Trophoblast cell (in vitro differentiated cells and primary cell): Measurements from ENCODE around the gene SPSB2.

ENCODE experiments used
- DNase-seq, 2 donors: peaks; one replicate each; pipeline ENCODE4 v3.0.0-alpha.2; 2016
- H2AFZ ChIP-seq: 2 replicates; pipeline ENCODE4 v1.6.1; 2013; ENCODE audit warnings: low read length, moderate library complexity, mild to moderate bottlenecking; ENCODE audit not compliant: insufficient read depth, poor library complexity
- H2AK5ac ChIP-seq: 2 replicates; pipeline ENCODE4 v1.6.1; 2013; ENCODE audit warnings: mild to moderate bottlenecking, low read length
- H2BK120ac ChIP-seq: 2 replicates; pipeline ENCODE4 v1.6.1; 2013; ENCODE audit warnings: low read length, mild to moderate bottlenecking, moderate library complexity; ENCODE audit not compliant: insufficient read depth, poor library complexity
- H2BK12ac ChIP-seq: 2 replicates; pipeline ENCODE4 v1.6.1; 2013; ENCODE audit warnings: mild to moderate bottlenecking, low read length, moderate library complexity
- H2BK5ac ChIP-seq: 2 replicates; pipeline ENCODE4 v1.6.1; 2013; ENCODE audit warnings: low read length, low read depth, moderate library complexity, mild to moderate bottlenecking; ENCODE audit not compliant: poor library complexity
- H3K14ac ChIP-seq: 2 replicates; pipeline ENCODE4 v1.6.1; 2013; ENCODE audit warnings: mild to moderate bottlenecking, low read length
- H3K18ac ChIP-seq: 2 replicates; pipeline ENCODE4 v1.6.1; 2013; ENCODE audit warnings: mild to moderate bottlenecking, low read length
- H3K23ac ChIP-seq: 2 replicates; pipeline ENCODE4 v1.6.1; 2013; ENCODE audit warnings: low read length
- H3K27ac ChIP-seq: 2 replicates; pipeline ENCODE4 v1.5.1; 2013; ENCODE audit warnings: low read depth, mild to moderate bottlenecking, inconsistent platforms, low read length, moderate library complexity
- H3K27me3 ChIP-seq: 2 replicates; pipeline ENCODE4 v1.6.1; 2013; ENCODE audit warnings: inconsistent platforms, mild to moderate bottlenecking, low read length, moderate library complexity; ENCODE audit not compliant: insufficient read depth
- H3K36me3 ChIP-seq, 2 experiments: 1 replicate in 1 of 2; 2 replicates in 1 of 2; pipeline ENCODE4 v1.6.1; 2013; ENCODE audit warnings: low read length in 2 of 2, mild to moderate bottlenecking in 2 of 2, moderate library complexity in 1 of 2; ENCODE audit not compliant: insufficient read depth in 2 of 2, control insufficient read depth in 1 of 2
- H3K4ac ChIP-seq: 2 replicates; pipeline ENCODE4 v1.6.1; 2013; ENCODE audit warnings: low read depth, mild to moderate bottlenecking, low read length, moderate library complexity
- H3K4me1 ChIP-seq, 2 experiments: 1 replicate in 1 of 2; 2 replicates in 1 of 2; pipeline ENCODE4 v1.6.1; 2013; ENCODE audit warnings: low read length in 2 of 2, mild to moderate bottlenecking in 2 of 2, moderate library complexity in 1 of 2; ENCODE audit not compliant: insufficient read depth in 2 of 2, control insufficient read depth in 1 of 2
- H3K4me2 ChIP-seq: 2 replicates; pipeline ENCODE4 v1.6.1; 2013; ENCODE audit warnings: inconsistent platforms, mild to moderate bottlenecking, low read length, moderate library complexity
- H3K4me3 ChIP-seq: 2 replicates; pipeline ENCODE4 v1.5.1; 2013; ENCODE audit warnings: mild to moderate bottlenecking, low read depth, low read length, inconsistent platforms
- H3K79me1 ChIP-seq: one replicate; pipeline ENCODE4 v1.6.1; 2013; ENCODE audit warnings: low read length
- H3K79me2 ChIP-seq: 2 replicates; pipeline ENCODE4 v1.6.1; 2013; ENCODE audit warnings: low read length, mild to moderate bottlenecking; ENCODE audit not compliant: control insufficient read depth, insufficient read depth, poor library complexity
- H3K9ac ChIP-seq: 2 replicates; pipeline ENCODE4 v1.6.1; 2013; ENCODE audit warnings: mild to moderate bottlenecking, low read length
- H3K9me3 ChIP-seq: 2 replicates; pipeline ENCODE4 v1.6.1; 2013; ENCODE audit warnings: low read depth, mild to moderate bottlenecking, control low read depth, inconsistent platforms, low read length; ENCODE audit not compliant: insufficient read depth
- H4K12ac ChIP-seq: 2 replicates; pipeline ENCODE4 v1.6.1; 2013; ENCODE audit warnings: low read depth, mild to moderate bottlenecking, low read length, moderate library complexity
- H4K8ac ChIP-seq: 2 replicates; pipeline ENCODE4 v1.6.1; 2013; ENCODE audit warnings: low read depth, mild to moderate bottlenecking, low read length, moderate library complexity
- H4K91ac ChIP-seq: one replicate; pipeline ENCODE4 v1.6.1; 2013; ENCODE audit warnings: low read depth, mild to moderate bottlenecking, low read length, moderate library complexity
- WGBS: extraction: QIAGEN DNeasy Blood & Tissue Kit; methylation state at CpG from one replicate; pipeline ENCODE4 v1.1.7; 2013; ENCODE audit warnings: missing lambda C conversion rate; ENCODE audit not compliant: insufficient read length, insufficient coverage; ENCODE audit errors: extremely low coverage; 5-methylcytosine and 5-hydroxymethylcytosine counted together

Gene SPSB2

DNA sequence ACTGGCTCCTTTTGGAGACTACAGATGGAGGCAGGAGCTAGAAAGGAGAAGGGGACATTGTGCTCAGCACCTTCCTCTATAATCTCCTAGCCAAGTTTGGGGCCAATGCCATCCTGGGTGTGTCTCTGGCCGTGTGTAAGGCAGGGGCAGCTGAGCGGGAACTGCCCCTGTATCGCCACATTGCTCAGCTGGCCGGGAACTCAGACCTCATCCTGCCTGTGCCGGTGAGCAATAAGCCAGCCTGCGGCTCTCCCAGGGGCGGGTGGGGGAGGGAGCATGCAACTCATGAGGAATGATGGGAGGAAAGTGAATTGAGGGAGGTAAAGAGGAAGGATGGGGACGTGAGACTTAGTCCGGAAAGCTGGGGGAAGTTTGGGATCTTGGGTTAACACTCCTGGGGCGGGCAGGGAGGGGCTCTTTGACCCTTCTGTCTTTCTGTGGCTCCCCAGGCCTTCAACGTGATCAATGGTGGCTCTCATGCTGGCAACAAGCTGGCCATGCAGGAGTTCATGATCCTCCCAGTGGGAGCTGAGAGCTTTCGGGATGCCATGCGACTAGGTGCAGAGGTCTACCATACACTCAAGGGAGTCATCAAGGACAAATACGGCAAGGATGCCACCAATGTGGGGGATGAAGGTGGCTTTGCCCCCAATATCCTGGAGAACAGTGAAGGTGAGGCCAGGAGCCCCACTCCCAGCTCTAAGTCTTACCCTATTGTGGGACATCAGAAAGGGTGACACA lies 44.6 kb upstream of the SPSB2 start:
- Histone ChIP-seq H3K36me3 (no peaks in the 10 kb centered on the region), H3K4me3 (no peak overlapping the region), H4K91ac (no peak overlapping the region), H3K4ac (no peak overlapping the region), H2BK5ac (no peak overlapping the region), H3K23ac (no peak overlapping the region), H3K79me2 (no peaks in the 10 kb centered on the region), H3K14ac (no peak overlapping the region), H2BK12ac (no peak overlapping the region), H2AFZ (no peak overlapping the region), H2AK5ac (no peak overlapping the region), H3K4me2 (no peak overlapping the region), H4K12ac (no peak overlapping the region), H3K27ac (no peak overlapping the region), H4K8ac (no peak overlapping the region), H3K79me1 (no peaks in the 10 kb centered on the region), H2BK120ac (no peak overlapping the region), H3K18ac (no peak overlapping the region), H3K27me3 (peaks cover 18% of the 10 kb centered on the region), H3K9ac (no peak overlapping the region), H3K4me1 (peaks cover 0 to 3% of the 10 kb centered on the region in 2 experiments), H3K9me3 (no peaks in the 10 kb centered on the region)
- DNase-seq, result no peak
- WGBS, result 100% methylated on average over 2 of the region's 14 CpGs

DNA sequence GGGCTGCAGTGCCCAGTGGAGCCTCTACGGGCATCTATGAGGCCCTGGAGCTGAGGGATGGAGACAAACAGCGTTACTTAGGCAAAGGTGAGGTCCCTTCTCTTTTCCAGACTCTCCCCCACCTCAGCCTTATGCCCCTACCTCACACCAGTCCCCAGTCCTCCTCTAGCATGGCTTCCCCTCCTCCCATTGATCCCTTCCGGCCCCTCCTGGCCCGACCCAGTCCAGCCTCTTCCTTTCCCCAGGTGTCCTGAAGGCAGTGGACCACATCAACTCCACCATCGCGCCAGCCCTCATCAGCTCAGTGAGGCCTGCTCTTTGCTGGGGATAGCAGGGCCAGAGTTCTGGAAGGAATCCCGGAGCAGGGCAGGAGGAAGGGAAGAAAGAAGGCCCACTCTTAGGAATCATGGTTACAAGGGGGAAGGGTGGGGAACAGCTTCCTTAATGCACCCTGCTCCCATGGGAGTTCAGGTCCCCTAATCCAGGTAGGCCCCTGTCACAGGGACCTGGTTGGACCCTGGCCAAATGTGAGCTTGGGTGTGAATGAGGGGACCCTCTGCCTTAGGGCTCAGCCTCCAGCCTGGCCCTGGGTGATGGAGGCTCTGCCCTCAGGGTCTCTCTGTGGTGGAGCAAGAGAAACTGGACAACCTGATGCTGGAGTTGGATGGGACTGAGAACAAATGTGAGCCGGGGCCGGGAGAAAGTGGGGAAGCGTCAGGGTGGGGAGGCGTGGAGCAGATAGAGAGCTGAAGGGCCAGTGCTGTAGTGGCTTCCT lies 43.5 kb upstream of the SPSB2 start:
- no peak overlapping the region for H4K91ac ChIP-seq
- no CpG with 5 or more reads among the region's 11 CpGs for WGBS

DNA sequence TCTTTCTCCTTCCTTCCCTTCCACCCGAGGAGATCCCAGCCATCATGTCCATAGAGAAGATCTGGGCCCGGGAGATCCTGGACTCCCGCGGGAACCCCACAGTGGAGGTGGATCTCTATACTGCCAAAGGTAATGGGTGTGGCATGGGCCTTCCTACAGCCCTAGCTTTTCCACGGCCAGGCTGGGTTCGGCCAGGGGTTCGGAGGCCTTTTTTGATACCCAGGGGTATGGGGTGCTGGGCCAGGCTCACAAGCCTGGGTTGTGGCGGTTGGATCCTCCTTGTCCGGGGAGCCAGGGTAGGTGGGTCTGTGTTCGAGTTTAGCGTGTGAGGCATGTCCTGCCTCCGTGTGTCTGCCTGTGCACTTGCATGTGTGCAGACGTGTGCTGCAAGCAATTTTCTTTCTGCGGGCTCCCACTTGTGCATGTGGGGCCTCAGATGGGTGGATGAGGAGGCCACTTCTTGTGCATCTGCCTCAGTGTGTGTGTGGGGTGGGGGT lies 42.7 kb upstream of the SPSB2 start:
- peaks cover 0 to 3% of the 10 kb centered on the region in 2 experiments for H3K4me1 ChIP-seq
- H3K79me2 ChIP-seq, result no peaks in the 10 kb centered on the region
- no peak overlapping the region for H2AFZ ChIP-seq
- H3K4me2 ChIP-seq, result no peak overlapping the region
- no peak overlapping the region for H3K14ac ChIP-seq
- H2BK120ac ChIP-seq, result no peak overlapping the region
- H4K91ac ChIP-seq, result no peak overlapping the region
- no peak overlapping the region for H3K23ac ChIP-seq
- no peak overlapping the region for H4K8ac ChIP-seq
- no peak overlapping the region for H3K4ac ChIP-seq
- H2AK5ac ChIP-seq, result no peak overlapping the region
- no peaks in the 10 kb centered on the region for H3K9me3 ChIP-seq
- H3K18ac ChIP-seq, result no peak overlapping the region
- H3K27ac ChIP-seq, result no peak overlapping the region
- DNase-seq, result no peak
- H2BK12ac ChIP-seq, result no peak overlapping the region
- no peak overlapping the region for H4K12ac ChIP-seq
- H3K27me3 ChIP-seq, result peaks cover 18% of the 10 kb centered on the region
- H3K4me3 ChIP-seq, result no peak overlapping the region
- no peak overlapping the region for H3K9ac ChIP-seq
- H3K36me3 ChIP-seq, result no peaks in the 10 kb centered on the region
- no peaks in the 10 kb centered on the region for H3K79me1 ChIP-seq
- no peak overlapping the region for H2BK5ac ChIP-seq
- no CpG with 5 or more reads among the region's 14 CpGs for WGBS

More for the DNA sequence above, 43.5 kb upstream of the SPSB2 start:
- Histone ChIP-seq H2AFZ (no peak overlapping the region), H3K4me1 (peaks cover 0 to 3% of the 10 kb centered on the region in 2 experiments), H3K14ac (no peak overlapping the region), H3K9ac (no peak overlapping the region), H4K8ac (no peak overlapping the region), H3K4me2 (no peak overlapping the region), H3K4me3 (no peak overlapping the region), H3K27me3 (peaks cover 18% of the 10 kb centered on the region), H3K4ac (no peak overlapping the region), H3K79me1 (no peaks in the 10 kb centered on the region), H3K79me2 (no peaks in the 10 kb centered on the region), H2BK12ac (no peak overlapping the region), H2BK5ac (no peak overlapping the region), H3K27ac (no peak overlapping the region), H3K18ac (no peak overlapping the region), H3K23ac (no peak overlapping the region), H2BK120ac (no peak overlapping the region), H2AK5ac (no peak overlapping the region), H3K9me3 (no peaks in the 10 kb centered on the region), H4K12ac (no peak overlapping the region), H3K36me3 (no peaks in the 10 kb centered on the region)
- DNase-seq, result no peak

DNA sequence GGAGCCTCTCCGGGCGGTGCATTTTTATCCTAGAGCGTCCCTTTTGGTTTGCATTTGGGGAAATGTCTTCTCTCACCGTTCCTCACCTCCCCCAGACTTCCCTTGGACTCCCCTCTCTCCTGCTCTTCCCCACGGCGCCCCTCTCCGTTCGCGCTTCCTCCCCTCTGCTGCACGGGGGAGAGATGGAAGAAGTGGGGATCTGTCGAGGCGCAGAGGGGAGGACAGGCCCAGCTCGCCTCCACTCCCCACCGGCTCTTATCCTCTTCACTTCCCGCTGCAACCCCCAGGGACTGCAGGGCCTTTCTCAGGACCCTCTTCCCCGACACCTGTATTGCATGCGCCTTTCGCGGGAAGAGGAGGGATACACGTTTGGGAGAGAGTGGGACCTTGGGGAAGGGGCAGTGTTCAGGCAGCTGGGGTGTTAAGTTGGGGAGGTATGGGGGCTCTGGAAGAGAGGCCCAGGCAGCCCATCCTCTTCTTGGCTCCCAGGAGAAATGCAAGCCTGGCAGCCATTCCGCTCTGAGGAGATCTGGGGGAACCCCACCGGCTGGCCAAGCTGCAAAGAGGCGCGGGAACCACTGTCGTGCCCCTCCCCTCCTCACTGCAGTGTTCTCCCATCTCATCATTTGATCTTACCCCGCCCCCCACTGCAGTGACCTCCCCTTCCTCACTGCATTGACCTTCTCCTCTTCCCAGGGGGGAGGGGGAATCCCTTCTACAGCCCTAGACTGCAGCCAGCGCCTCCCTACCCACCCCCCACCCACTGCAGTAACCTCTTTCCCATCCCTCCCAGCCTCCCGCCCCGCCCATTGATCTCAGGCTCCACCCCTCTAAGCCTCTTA lies 42.1 kb upstream of the SPSB2 start:
- Histone ChIP-seq H2BK5ac (no peak overlapping the region), H3K4me1 (peaks cover 0 to 3% of the 10 kb centered on the region in 2 experiments), H4K91ac (no peak overlapping the region), H3K79me2 (no peaks in the 10 kb centered on the region), H4K8ac (no peak overlapping the region), H2AFZ (no peak overlapping the region), H3K9ac (no peak overlapping the region), H4K12ac (no peak overlapping the region), H3K4me3 (no peak overlapping the region), H3K18ac (no peak overlapping the region), H3K27ac (no peak overlapping the region), H2AK5ac (no peak overlapping the region), H2BK12ac (no peak overlapping the region), H3K4me2 (peak overlapping the region; percentile 64), H3K79me1 (no peaks in the 10 kb centered on the region), H3K36me3 (no peaks in the 10 kb centered on the region), H3K9me3 (no peaks in the 10 kb centered on the region), H3K23ac (no peak overlapping the region), H2BK120ac (no peak overlapping the region), H3K4ac (no peak overlapping the region), H3K14ac (no peak overlapping the region), H3K27me3 (peaks cover 18% of the 10 kb centered on the region)
- WGBS, result no CpG with 5 or more reads among the region's 29 CpGs
- no peak for DNase-seq
